ENCODE results near the gene SYT13. TPM values are rescaled to one million over a fixed set of nuclear protein-coding genes. Genes with fewer than 3 reads are reported as not detected.

SYT13 gene
- total and polyA plus RNA-seq, 2 donors (not counting 3 experiments of a cell fraction or from before 2014, with no cell fraction given) = not detected

- TF ChIP-seq EZH2 (IDR thresholded peaks at IDR 0.05; ENCODE audit: borderline replicate concordance, low read depth, low read length, severe bottlenecking) (no peak), FOS (IDR thresholded peaks at IDR 0.05; ENCODE audit: borderline replicate concordance, insufficient read depth, low read length) (no peak), JUN (IDR thresholded peaks at IDR 0.05; ENCODE audit: borderline replicate concordance, insufficient read depth, insufficient read length, low read depth) (no peak), MYC (IDR thresholded peaks at IDR 0.05; ENCODE audit: low read depth, low read length) (no peak)
- Histone ChIP-seq H3K4me3 (replicated peaks in 1 of 3; ENCODE audit: insufficient read depth in 1 of 3, low read depth in 1 of 3, low read length in 3 of 3) (no peak overlapping the region), H3K9ac (replicated peaks; ENCODE audit: extremely low read depth, insufficient read depth, low read length) (no peak overlapping the region), H3K9me1 (replicated peaks; ENCODE audit: control insufficient read depth, extremely low read depth, insufficient read depth, low read length) (no peaks in the 10 kb centered on the region), H3K9me3 (replicated peaks; ENCODE audit: control insufficient read depth, insufficient read depth, low read length) (no peaks in the 10 kb centered on the region), H4K20me1 (replicated peaks; ENCODE audit: control insufficient read depth, extremely low read depth, insufficient read depth, low read length) (no peaks in the 10 kb centered on the region), H3K27ac (ENCODE audit: insufficient read depth, low read depth, low read length) (no peak overlapping the region), H3K36me3 (ENCODE audit: control insufficient read depth in 2 of 2, extremely low read depth in 1 of 2, insufficient read depth in 2 of 2, low read length in 2 of 2) (peaks cover 0 to 6% of the 10 kb centered on the region in 2 experiments), H2AFZ (ENCODE audit: low read depth, low read length) (no peak overlapping the region), H3K4me2 (ENCODE audit: insufficient read depth, low read length) (no peak overlapping the region), H3K4me1 (ENCODE audit: control insufficient read depth, extremely low read depth, insufficient read depth, low read length) (no peaks in the 10 kb centered on the region), H3K79me2 (ENCODE audit: control insufficient read depth, insufficient read depth, low read length) (no peaks in the 10 kb centered on the region), H3K27me3 (ENCODE audit: control insufficient read depth in 2 of 2, insufficient read depth in 2 of 2, low read length in 2 of 2) (no peaks in the 10 kb centered on the region)
- CTCF ChIA-PET = no interaction called here
- dilution Hi-C loops (cut with MboI; ENCODE audit: extremely low pct_ligation_motif_present, low sequenced_read_pairs) (no loop called here), intact Hi-C loops (cut with micrococcal nuclease) (no loop called here)
- BruUV-seq (replicated peaks) = no TSS peak
- no peak for DNase-seq (ENCODE audit: low read depth, low spot score)
- FAIRE-seq = no peak
- POLR2A ChIA-PET = no interaction called here
Observed at GRCh38 chr11:45229401-45230020, 56.6 kb downstream of the SYT13 start.

- Histone ChIP-seq H3K4me2 (ENCODE audit: insufficient read depth, low read length) (no peak overlapping the region), H3K27me3 (ENCODE audit: control insufficient read depth in 2 of 2, insufficient read depth in 2 of 2, low read length in 2 of 2) (no peaks in the 10 kb centered on the region), H3K9ac (replicated peaks; ENCODE audit: extremely low read depth, insufficient read depth, low read length) (no peak overlapping the region), H3K9me3 (replicated peaks; ENCODE audit: control insufficient read depth, insufficient read depth, low read length) (no peaks in the 10 kb centered on the region), H3K79me2 (ENCODE audit: control insufficient read depth, insufficient read depth, low read length) (no peaks in the 10 kb centered on the region), H3K36me3 (ENCODE audit: control insufficient read depth in 2 of 2, extremely low read depth in 1 of 2, insufficient read depth in 2 of 2, low read length in 2 of 2) (peaks cover 0 to 6% of the 10 kb centered on the region in 2 experiments), H3K4me1 (ENCODE audit: control insufficient read depth, extremely low read depth, insufficient read depth, low read length) (no peaks in the 10 kb centered on the region), H3K27ac (ENCODE audit: insufficient read depth, low read depth, low read length) (no peak overlapping the region), H2AFZ (ENCODE audit: low read depth, low read length) (no peak overlapping the region), H3K4me3 (replicated peaks in 1 of 3; ENCODE audit: insufficient read depth in 1 of 3, low read depth in 1 of 3, low read length in 3 of 3) (no peak overlapping the region), H3K9me1 (replicated peaks; ENCODE audit: control insufficient read depth, extremely low read depth, insufficient read depth, low read length) (no peaks in the 10 kb centered on the region), H4K20me1 (replicated peaks; ENCODE audit: control insufficient read depth, extremely low read depth, insufficient read depth, low read length) (no peaks in the 10 kb centered on the region)
- no TSS peak for BruUV-seq (replicated peaks)
- TF ChIP-seq GATA2 (IDR thresholded peaks at IDR 0.05; ENCODE audit: insufficient read depth, insufficient read length, low read depth, low read length) = no peak
- TF ChIP-seq FOS (IDR thresholded peaks at IDR 0.05; ENCODE audit: borderline replicate concordance, insufficient read depth, low read length) = no peak
- TF ChIP-seq MAX (IDR thresholded peaks at IDR 0.05; ENCODE audit: insufficient read depth, insufficient read length) = no peak
- TF ChIP-seq CTCF (IDR thresholded peaks at IDR 0.05; ENCODE audit: extremely low read depth in 1 of 2, insufficient read depth in 1 of 2, low read depth in 1 of 2, low read length in 2 of 2) = no peak
- no peak for TF ChIP-seq MYC (IDR thresholded peaks at IDR 0.05; ENCODE audit: low read depth, low read length)
- TF ChIP-seq POLR2AphosphoS5 (IDR thresholded peaks at IDR 0.05; ENCODE audit: insufficient read depth, low read depth, low read length) = no peak
- FAIRE-seq (no peak), DNase-seq (ENCODE audit: low read depth, low spot score) (no peak)
- dilution Hi-C loops (cut with MboI; ENCODE audit: extremely low pct_ligation_motif_present, low sequenced_read_pairs) = no loop called here
- ChIA-PET CTCF (interaction anchor here (0.6 to 2.9 kb wide), 6 partner anchors 11 to 118 kb away, joined by 3 to 7 read pairs (median 4); no protein-coding TSS in a partner anchor), POLR2A (no interaction called here)
- intact Hi-C loops (cut with micrococcal nuclease) = no loop called here
Observed at GRCh38 chr11:45227836-45228235, 58.3 kb downstream of the SYT13 start.
